HG02588 (cell line): ENCODE results near the gene HOXC13.

Experiments used
- ATAC-seq: cut with Tn5 transposase; IDR thresholded peaks from one replicate; pipeline ENCODE4 v1.9.1; 2021; ENCODE audit warnings: mild to moderate bottlenecking, moderate library complexity; ENCODE audit not compliant: unreplicated experiment

The HOXC13 gene

GRCh38 chr12:53993162-53994008 lies 54.8 kb downstream of the HOXC13 start:
- ATAC-seq, result no peak

DNA sequence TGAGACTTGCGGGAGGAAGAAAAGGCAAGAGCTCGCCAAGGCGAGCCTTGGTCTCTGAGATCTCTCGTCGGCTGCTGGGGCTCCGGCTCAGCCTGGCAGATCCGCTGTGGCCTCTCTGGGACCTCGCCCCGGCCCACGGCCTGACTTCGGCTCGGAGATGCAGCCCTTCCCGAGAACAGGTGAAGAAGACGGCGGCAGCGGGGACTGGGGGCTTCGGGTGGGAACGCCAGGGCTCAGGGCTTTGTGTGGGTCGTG lies 55.3 kb downstream of the HOXC13 start:
- no peak for ATAC-seq

DNA sequence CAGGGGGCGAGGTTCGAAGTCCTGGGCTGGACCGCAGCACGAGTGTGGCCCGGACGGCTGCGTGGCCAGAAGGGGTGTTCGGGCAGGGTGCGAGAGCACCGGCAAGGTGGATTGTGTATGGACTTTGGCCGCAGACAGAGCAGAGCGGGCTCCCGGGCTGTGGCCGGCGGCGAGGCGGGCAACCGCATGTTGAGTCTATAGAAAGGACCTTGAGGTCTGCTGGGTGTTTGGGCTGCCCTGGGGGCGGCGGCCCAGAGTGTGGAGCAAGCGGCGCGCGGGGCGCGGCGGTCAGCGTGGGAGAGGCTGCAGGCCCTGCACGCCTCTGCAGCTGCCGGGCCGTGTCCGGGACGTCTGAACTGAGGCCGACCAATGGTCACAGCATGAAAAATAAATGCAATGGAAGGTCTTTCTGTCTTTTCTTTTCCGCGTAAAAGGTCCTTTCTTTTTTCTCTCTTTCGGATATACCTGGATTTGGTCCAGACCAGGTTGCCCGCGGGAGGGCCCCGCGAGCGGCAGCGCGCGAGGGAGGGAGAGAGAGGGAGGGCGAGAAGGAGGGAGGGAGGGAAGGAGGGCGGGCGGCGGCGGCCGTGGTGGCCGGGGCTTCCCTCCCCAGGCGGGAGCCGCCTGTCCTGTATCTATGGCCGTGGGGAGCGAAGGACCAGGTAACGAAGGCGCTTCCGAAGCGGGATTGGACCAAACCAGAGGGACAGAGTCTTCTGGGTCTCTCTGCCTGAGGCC lies 55.8 kb downstream of the HOXC13 start:
- ATAC-seq, result no peak

GRCh38 chr12:53995002-53995377 lies 56.4 kb downstream of the HOXC13 start:
- ATAC-seq, result no peak

DNA sequence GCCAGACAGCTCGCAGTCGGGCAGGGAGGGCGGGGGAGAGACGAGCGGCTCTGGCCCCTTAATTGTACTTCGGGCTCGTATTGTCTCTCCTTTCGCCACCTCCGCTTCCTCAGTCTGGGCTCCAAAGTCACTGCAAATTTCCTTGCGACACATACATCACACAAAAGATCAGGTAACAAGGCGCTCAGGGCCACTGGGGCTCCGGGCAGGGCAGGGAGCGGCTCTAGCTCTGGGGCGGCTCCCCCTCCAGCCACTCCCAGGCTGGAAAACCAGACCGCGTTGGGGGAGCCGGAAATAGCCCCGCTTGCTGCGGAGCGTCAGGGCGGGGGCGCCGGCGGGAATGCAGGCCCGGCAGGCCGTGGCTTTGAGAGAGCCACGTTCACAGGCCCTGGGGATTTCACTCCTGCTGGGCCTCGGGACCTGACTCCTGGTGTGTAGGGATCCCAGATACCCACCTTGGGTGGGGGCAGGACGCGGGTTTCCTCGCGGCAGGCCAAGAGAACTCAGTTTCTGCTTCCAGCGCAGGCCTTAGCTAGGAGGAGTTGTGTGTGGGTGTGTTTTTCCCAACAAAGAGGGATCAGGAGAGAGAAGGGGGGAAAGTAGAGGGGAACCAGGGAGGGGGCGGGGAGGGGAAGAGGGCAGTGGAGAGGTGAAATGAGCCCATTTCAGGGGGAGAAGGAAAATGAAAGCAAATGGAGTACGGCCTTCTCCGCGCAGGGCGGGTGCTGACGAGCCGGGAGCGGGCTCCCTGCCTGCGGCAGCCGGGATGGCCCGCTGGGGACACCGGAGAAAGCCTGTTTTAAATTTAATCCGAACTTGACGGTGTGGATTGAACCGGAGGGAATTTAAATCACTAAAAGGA lies 57.0 kb downstream of the HOXC13 start:
- ATAC-seq, result no peak
